ENCODE data around the gene SPC24. TPM values are rescaled to one million over a fixed set of nuclear protein-coding genes. Genes with fewer than 3 reads are reported as not detected.

The SPC24 gene
- total and polyA plus RNA-seq, 9 of the 15 experiments (the other 6 are each of a cell fraction or from before 2014, with no cell fraction given), result 18.2 to 154 (median 60.9) TPM

DNA sequence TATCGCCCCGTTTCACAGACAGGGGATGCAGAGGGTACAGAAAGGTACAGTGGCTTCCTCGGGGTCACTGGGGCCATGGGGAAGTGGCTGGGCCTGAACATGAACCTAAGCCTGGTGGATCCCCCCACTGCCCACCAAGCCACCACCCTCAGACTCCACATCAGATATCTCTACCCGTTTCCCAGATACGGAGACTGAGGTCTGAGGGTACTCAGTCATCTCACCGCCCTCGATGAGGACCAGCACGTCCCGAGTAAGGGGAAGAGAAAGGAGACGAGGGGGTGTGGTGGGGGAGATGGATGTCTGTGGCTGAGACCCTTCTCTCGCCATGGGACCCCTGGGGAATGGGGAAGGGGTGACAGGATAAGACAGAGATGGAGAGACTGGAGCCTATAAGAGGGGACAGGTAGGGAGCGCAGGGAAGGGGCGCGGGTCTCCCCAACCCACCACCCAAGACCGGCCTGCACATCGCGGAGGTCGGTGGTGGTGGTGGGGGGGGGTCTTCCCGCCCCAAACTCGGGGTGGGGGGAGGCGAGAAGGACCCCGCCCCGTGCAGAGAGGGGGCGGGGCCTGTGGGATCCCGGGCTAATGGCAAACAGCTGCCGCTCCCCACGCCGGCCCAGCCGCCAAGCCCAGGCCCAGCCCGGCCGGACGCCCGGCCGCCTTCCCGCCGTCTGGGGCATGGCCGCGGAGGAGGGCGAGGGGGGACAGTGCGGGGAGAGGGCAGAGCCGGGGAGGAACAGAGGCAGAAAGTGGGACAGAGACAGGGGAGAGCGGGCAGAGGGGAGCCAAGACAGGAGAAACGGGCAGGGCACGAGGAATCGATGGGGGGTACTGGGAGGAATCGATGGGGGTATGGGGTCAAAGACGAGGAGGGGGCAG is 41.1 kb upstream of the SPC24 start (continued):
- TF ChIP-seq, protein P1, sequence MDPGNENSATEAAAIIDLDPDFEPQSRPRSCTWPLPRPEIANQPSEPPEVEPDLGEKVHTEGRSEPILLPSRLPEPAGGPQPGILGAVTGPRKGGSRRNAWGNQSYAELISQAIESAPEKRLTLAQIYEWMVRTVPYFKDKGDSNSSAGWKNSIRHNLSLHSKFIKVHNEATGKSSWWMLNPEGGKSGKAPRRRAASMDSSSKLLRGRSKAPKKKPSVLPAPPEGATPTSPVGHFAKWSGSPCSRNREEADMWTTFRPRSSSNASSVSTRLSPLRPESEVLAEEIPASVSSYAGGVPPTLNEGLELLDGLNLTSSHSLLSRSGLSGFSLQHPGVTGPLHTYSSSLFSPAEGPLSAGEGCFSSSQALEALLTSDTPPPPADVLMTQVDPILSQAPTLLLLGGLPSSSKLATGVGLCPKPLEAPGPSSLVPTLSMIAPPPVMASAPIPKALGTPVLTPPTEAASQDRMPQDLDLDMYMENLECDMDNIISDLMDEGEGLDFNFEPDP (CRISPR knock-in tag; IDR thresholded peaks at IDR 0.05), result no peak
- no peak for TF ChIP-seq HNRNPH1 (optimal IDR thresholded peaks at IDR 0.05; ENCODE audit: low read depth, low read length)
- TF ChIP-seq, protein P2, sequence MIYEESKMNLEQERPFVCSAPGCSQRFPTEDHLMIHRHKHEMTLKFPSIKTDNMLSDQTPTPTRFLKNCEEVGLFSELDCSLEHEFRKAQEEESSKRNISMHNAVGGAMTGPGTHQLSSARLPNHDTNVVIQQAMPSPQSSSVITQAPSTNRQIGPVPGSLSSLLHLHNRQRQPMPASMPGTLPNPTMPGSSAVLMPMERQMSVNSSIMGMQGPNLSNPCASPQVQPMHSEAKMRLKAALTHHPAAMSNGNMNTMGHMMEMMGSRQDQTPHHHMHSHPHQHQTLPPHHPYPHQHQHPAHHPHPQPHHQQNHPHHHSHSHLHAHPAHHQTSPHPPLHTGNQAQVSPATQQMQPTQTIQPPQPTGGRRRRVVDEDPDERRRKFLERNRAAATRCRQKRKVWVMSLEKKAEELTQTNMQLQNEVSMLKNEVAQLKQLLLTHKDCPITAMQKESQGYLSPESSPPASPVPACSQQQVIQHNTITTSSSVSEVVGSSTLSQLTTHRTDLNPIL (CRISPR knock-in tag; IDR thresholded peaks at IDR 0.05), result no peak
- TF ChIP-seq HIVEP1 (CRISPR knock-in tag; IDR thresholded peaks at IDR 0.05), result no peak
- no peak for TF ChIP-seq ZNF561 (CRISPR knock-in tag; conservative IDR thresholded peaks at IDR 0.05)
- no peak for TF ChIP-seq CCNT2 (IDR thresholded peaks at IDR 0.05; ENCODE audit: borderline replicate concordance, extremely low read depth, insufficient read length, low read depth, low read length)
- no peak for TF ChIP-seq NR1H2 (CRISPR knock-in tag; IDR thresholded peaks at IDR 0.05)
- TF ChIP-seq ZNF408 (CRISPR knock-in tag; IDR thresholded peaks at IDR 0.05; ENCODE audit: low read depth), result no peak
- TF ChIP-seq, protein P3, sequence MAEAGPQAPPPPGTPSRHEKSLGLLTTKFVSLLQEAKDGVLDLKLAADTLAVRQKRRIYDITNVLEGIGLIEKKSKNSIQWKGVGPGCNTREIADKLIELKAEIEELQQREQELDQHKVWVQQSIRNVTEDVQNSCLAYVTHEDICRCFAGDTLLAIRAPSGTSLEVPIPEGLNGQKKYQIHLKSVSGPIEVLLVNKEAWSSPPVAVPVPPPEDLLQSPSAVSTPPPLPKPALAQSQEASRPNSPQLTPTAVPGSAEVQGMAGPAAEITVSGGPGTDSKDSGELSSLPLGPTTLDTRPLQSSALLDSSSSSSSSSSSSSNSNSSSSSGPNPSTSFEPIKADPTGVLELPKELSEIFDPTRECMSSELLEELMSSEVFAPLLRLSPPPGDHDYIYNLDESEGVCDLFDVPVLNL (CRISPR knock-in tag; IDR thresholded peaks at IDR 0.05; ENCODE audit: low read depth), result no peak
- no peak for TF ChIP-seq YBX1 (IDR thresholded peaks at IDR 0.05)
- TF ChIP-seq CHD2 (IDR thresholded peaks at IDR 0.05; ENCODE audit: low read depth, low read length), result no peak
